ENCODE results near the gene TSPAN31.
A peak's percentile ranks its signal among the peaks of the same experiment; 100 is the strongest.

DNA sequence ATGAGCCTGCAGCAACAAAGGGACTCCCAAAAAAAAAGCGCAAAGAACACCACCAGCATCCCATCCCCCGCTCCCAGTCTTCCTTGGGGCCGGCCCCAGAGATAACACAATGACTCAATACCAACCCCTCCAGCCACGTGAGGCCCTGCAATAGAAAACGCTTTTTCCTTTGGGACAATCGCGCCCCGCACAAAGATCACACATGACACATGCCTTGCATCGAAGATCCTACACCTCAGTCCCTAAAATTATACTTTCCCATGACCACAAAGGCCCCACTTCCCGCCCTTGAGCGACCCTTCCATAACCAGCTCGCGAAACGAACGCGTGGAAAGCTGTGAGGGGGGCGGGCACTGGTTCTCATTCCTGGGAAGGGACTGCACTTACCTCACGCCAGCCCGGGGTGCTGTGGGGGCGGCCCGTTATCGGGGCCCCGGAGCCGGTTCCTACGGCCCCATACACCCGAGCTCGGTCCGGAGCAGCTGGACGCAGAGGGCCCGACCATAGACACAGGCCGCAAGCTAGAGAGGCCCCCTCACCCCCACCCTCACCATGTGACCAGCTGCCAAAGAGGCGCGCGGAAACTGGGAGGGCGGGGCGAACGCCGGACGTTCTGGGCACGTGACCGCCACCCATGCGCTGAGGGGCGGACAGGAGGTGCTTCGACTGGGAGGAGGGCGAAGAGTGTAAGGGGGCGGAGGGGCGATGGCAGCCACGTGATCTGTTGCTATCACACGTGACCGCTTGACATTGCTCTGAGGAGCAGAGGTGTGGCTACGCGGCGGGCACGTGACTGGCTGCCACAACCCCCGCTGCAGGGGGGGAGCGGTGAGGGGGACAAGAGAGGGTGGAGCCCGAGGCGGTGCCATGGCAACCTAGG is 7.2 kb downstream of the TSPAN31 start, which contains the start of gene CDK4:
- TF ChIP-seq SP1 (IDR thresholded peaks at IDR 0.05) (no peak), LEF1 (IDR thresholded peaks at IDR 0.05; ENCODE audit: borderline replicate concordance) (no peak), FOXA1 (IDR thresholded peaks at IDR 0.05) (no peak), FOXM1 (IDR thresholded peaks at IDR 0.05; ENCODE audit: borderline replicate concordance) (0 out of 2 replicates have a peak, but pooled peaks have one; percentile 64), ZNF384 (IDR thresholded peaks at IDR 0.05) (no peak), TARDBP (IDR thresholded peaks at IDR 0.05) (no peak)
- TF ChIP-seq, protein P1, sequence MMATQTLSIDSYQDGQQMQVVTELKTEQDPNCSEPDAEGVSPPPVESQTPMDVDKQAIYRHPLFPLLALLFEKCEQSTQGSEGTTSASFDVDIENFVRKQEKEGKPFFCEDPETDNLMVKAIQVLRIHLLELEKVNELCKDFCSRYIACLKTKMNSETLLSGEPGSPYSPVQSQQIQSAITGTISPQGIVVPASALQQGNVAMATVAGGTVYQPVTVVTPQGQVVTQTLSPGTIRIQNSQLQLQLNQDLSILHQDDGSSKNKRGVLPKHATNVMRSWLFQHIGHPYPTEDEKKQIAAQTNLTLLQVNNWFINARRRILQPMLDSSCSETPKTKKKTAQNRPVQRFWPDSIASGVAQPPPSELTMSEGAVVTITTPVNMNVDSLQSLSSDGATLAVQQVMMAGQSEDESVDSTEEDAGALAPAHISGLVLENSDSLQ (IDR thresholded peaks at IDR 0.05), result peak; percentile 75
